Nephron progenitor cell (in vitro differentiated cells): ENCODE measurements around the gene CYP27A1.

Experiments
- DNase-seq: peaks from one replicate; pipeline ENCODE4 v3.0.0; 2021
- H3K27ac Mint-ChIP-seq: 2 replicates; pipeline ENCODE4 v1.8.0; 2021; ENCODE audit warnings: mild to moderate bottlenecking, moderate library complexity, mixed read lengths
- H3K27me3 Mint-ChIP-seq: 2 replicates; pipeline ENCODE4 v1.8.0; 2021; ENCODE audit warnings: mild to moderate bottlenecking, low read depth, mixed read lengths; ENCODE audit not compliant: poor library complexity
- H3K36me3 Mint-ChIP-seq: 2 replicates; pipeline ENCODE4 v1.8.0; 2021; ENCODE audit warnings: low read depth, mixed read lengths
- H3K4me1 Mint-ChIP-seq: 2 replicates; pipeline ENCODE4 v1.8.0; 2021; ENCODE audit warnings: mixed read lengths
- H3K4me3 Mint-ChIP-seq: 2 replicates; pipeline ENCODE4 v1.8.0; 2021; ENCODE audit warnings: mild to moderate bottlenecking, moderate library complexity, mixed read lengths
- H3K9me3 Mint-ChIP-seq: 2 replicates; pipeline ENCODE4 v1.8.0; 2021; ENCODE audit warnings: mild to moderate bottlenecking, moderate library complexity, mixed read lengths
- TF ChIP-seq, protein P1 (sequence below): fragments of 200-600 bp; sonication (generic); IDR thresholded peaks from 2 replicates; pipeline ENCODE4 v1.5.0; 2021; ENCODE audit warnings: antibody characterized with exemption

CYP27A1 gene

DNA sequence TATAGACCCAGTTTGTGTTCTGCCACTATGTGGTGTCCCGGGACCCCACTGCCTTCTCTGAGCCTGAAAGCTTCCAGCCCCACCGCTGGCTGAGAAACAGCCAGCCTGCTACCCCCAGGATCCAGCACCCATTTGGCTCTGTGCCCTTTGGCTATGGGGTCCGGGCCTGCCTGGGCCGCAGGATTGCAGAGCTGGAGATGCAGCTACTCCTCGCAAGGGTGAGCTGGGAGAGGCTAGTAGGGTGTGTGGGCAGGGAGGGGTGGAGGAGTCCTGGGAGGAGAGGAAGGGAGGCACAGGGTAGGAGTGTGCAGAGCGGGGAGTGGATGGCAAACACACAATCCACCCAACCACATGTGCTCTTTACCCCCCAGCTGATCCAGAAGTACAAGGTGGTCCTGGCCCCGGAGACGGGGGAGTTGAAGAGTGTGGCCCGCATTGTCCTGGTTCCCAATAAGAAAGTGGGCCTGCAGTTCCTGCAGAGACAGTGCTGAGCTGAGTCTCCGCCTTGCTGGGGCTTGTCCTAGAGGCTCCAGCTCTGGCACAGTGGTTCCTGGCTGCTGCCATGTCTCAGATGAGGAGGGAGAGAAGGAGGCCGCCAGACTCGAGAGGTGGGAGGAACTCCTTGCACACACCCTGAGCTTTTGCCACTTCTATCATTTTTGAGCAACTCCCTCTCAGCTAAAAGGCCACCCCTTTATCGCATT, 32.7 kb downstream of the CYP27A1 start:
- Mint-ChIP-seq H3K4me1 (peaks cover 7% of the 10 kb centered on the region), H3K27me3 (peaks cover 12% of the 10 kb centered on the region), H3K36me3 (peaks cover 9% of the 10 kb centered on the region), H3K9me3 (no peaks in the 10 kb centered on the region), H3K4me3 (no peak overlapping the region), H3K27ac (no peak overlapping the region)
- DNase-seq = no peak
- TF ChIP-seq, protein P1, sequence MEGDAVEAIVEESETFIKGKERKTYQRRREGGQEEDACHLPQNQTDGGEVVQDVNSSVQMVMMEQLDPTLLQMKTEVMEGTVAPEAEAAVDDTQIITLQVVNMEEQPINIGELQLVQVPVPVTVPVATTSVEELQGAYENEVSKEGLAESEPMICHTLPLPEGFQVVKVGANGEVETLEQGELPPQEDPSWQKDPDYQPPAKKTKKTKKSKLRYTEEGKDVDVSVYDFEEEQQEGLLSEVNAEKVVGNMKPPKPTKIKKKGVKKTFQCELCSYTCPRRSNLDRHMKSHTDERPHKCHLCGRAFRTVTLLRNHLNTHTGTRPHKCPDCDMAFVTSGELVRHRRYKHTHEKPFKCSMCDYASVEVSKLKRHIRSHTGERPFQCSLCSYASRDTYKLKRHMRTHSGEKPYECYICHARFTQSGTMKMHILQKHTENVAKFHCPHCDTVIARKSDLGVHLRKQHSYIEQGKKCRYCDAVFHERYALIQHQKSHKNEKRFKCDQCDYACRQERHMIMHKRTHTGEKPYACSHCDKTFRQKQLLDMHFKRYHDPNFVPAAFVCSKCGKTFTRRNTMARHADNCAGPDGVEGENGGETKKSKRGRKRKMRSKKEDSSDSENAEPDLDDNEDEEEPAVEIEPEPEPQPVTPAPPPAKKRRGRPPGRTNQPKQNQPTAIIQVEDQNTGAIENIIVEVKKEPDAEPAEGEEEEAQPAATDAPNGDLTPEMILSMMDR = no peak

DNA sequence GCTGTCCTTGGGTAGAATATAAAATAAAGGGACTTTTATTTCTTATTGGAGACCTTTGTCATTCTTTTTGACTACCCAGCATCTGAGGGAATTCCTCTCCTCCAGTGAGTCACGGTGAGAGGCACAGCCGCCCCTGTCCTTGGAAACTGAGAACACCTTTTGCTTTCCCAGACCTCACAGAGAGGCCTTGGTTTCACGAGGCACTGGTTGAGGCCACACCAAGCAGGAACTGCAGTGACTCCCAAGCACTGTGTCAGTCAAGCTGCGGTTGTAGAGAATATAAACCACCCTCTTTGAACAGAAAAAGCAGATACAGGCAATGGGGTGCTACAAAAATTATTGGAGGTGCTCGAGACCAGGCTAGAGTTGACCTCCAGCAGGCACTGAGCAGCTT, 33.3 kb downstream of the CYP27A1 start:
- Mint-ChIP-seq H3K27me3 (peaks cover 12% of the 10 kb centered on the region), H3K27ac (no peak overlapping the region), H3K4me1 (peaks cover 7% of the 10 kb centered on the region), H3K9me3 (no peaks in the 10 kb centered on the region), H3K36me3 (peaks cover 9% of the 10 kb centered on the region), H3K4me3 (no peak overlapping the region)
- TF ChIP-seq, protein P1 = no peak
- DNase-seq = no peak

- Mint-ChIP-seq H3K27me3 (peaks cover 12% of the 10 kb centered on the region), H3K9me3 (no peaks in the 10 kb centered on the region), H3K27ac (no peak overlapping the region), H3K4me3 (no peak overlapping the region), H3K4me1 (peaks cover 7% of the 10 kb centered on the region), H3K36me3 (peaks cover 9% of the 10 kb centered on the region)
- TF ChIP-seq, protein P1 = no peak
- no peak for DNase-seq
Measured at GRCh38 chr2:218815649-218816048, 33.7 kb downstream of the CYP27A1 start.

GRCh38 chr2:218816561-218817011, 34.6 kb downstream of the CYP27A1 start:
- TF ChIP-seq, protein P1 = no peak
- H3K27ac Mint-ChIP-seq = peak overlapping the region; percentile 5

DNA sequence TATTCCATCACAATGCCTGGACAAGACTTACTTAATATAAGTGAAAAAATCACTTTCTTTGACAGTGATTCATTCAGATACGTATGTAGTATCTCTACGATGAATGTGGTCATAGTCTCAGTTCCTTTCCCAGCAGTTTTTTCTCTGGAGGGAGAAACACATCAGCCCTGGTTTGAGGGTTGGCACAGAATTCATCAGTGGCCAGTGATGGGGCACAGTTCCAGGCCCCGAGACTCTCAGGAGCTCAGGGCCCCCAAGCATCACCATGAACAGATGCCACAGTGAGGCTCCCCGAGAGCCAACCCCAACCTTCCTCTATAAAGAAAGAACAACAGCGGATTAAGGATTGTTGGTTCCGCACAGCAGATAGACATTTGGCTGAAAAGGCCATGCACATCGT, 37.1 kb downstream of the CYP27A1 start:
- TF ChIP-seq, protein P1 = no peak
- Mint-ChIP-seq H3K4me3 (no peak overlapping the region), H3K27me3 (peaks cover 28% of the 10 kb centered on the region), H3K27ac (no peak overlapping the region), H3K36me3 (peaks cover 3% of the 10 kb centered on the region), H3K9me3 (no peaks in the 10 kb centered on the region), H3K4me1 (peaks cover 7% of the 10 kb centered on the region)
- DNase-seq = no peak

More at GRCh38 chr2:218816561-218817011, 34.6 kb downstream of the CYP27A1 start:
- H3K4me3 Mint-ChIP-seq = no peak overlapping the region
- DNase-seq = no peak
- H3K27me3 Mint-ChIP-seq = peaks cover 20% of the 10 kb centered on the region
- H3K9me3 Mint-ChIP-seq = no peaks in the 10 kb centered on the region
- H3K36me3 Mint-ChIP-seq = peaks cover 9% of the 10 kb centered on the region
- H3K4me1 Mint-ChIP-seq = peaks cover 7% of the 10 kb centered on the region
